Right cardiac atrium (tissue), 5 donors: ENCODE measurements around the gene KAZN. TPM values are rescaled to one million over a fixed set of nuclear protein-coding genes. Genes with fewer than 3 reads are reported as not detected.

Experiments
- ATAC-seq, 2 donors: fragments of 200-7000 bp; cut with Tn5 transposase; one replicate each; pipeline versions ENCODE4 v1.8.0 to v1.9.1; 2020; ENCODE audit warnings: moderate library complexity in 2 of 2, mild to moderate bottlenecking in 1 of 2
- DNase-seq, 3 donors: peaks; one replicate each; pipeline ENCODE4 v3.0.0-alpha.2; 2020
- H3K27ac ChIP-seq: one replicate; pipeline ENCODE4 v1.5.1; 2013; ENCODE audit warnings: mild to moderate bottlenecking, low read length, control low read depth, moderate library complexity
- H3K27me3 ChIP-seq: one replicate; pipeline ENCODE4 v1.6.1; 2013; ENCODE audit not compliant: control insufficient read depth, insufficient read depth
- H3K4me1 ChIP-seq: one replicate; pipeline ENCODE4 v1.6.1; 2013; ENCODE audit warnings: low read length; ENCODE audit not compliant: control insufficient read depth, insufficient read depth
- H3K4me3 ChIP-seq: one replicate; pipeline ENCODE4 v1.5.1; 2013; ENCODE audit warnings: low read length, control low read depth
- H3K9me3 ChIP-seq: one replicate; pipeline ENCODE4 v1.6.1; 2013; ENCODE audit warnings: low read length; ENCODE audit not compliant: control insufficient read depth
- WGBS: extraction: QIAGEN DNeasy Blood & Tissue Kit; methylation state at CpG from one replicate; pipeline ENCODE4 v1.1.7; 2013; 5-methylcytosine and 5-hydroxymethylcytosine counted together
- intact Hi-C, 4 donors: fragments of 100-400 bp; cut with DNase I; formaldehyde crosslinking; loops; one replicate each; pipeline versions ENCODE4 v1.11.0 to v1.14.0; 2022 to 2023
- polyA plus RNA-seq: library from polyadenylated mRNA; stranded (reverse); fragments of 200-250 nt; gene quantifications from one replicate; pipeline ENCODE4 v1.2.3, GENCODE V29; 2013
- total RNA-seq, 4 donors: library from RNA; stranded (reverse); fragmentation: NEBNext Ultra II Directional; extraction: Animal tissue kit (Norgen Biotek cat#: 25700); gene quantifications; one replicate each; pipeline ENCODE4 v1.2.1, GENCODE V29; 2021
- donor health status: healthy with polysubstance abuse.
- donor health status: DM: no; HTN: yes; CAD: no.
- donor health status: DM: no; HTN: no; CAD: no.
- donor health status: DM: no; HTN: yes; CAD: no; lungs with severe emphysema.
- donor health status: DM: yes; HTN: yes; CAD: no.

KAZN gene
- total and polyA plus RNA-seq, 5 donors = 3.7 to 14.9 (median 12.7) TPM

DNA sequence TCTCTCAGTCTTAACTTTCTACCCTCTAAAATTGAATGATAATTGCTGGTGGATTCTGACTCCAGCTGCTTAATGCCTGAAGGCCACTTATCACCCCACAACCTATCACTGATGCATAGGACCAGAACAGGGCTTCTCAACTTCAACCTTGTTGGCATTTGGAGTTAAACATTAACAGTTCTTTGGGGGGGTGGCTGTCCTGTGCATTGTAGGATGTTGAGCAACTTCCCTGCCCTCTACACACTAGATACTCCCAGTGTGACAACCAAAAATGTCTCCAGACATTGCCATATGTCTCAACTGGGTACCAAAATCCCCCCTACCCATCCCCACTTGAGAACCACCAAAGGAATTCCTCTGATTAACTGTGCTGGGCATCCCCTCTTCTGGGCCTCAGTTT, 279.6 kb downstream of the KAZN start:
- Histone ChIP-seq H3K27ac (no peak overlapping the region), H3K27me3 (no peaks in the 10 kb centered on the region), H3K4me1 (no peaks in the 10 kb centered on the region), H3K4me3 (no peak overlapping the region), H3K9me3 (no peaks in the 10 kb centered on the region)
- no peak for DNase-seq
- intact Hi-C loops = no loop called here
- ATAC-seq = no peak

DNA sequence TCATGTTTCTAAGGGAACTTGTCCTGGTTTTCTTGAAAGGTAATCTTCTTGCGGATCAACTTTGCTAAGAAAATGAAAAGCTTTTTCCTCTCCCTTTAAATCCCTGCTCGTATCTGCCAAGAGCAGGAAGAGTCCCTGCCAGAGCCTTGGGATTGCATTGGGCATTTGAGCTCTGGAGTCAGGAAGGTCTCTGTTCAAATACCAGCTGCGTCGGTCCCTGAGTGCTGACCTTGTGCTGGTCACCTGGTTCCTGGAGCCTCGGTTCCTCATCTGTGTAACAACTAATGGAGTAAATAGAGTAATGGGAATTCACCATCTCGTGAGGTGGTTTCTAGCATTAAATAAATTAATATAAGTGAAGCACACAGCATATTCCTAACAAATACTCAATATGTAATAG, 280.5 kb downstream of the KAZN start:
- H3K9me3 ChIP-seq = no peaks in the 10 kb centered on the region
- 83% methylated on average over 6 of the region's 6 CpGs for WGBS
- H3K4me1 ChIP-seq = no peaks in the 10 kb centered on the region
- H3K4me3 ChIP-seq = no peak overlapping the region
- no peaks in the 10 kb centered on the region for H3K27me3 ChIP-seq
- no peak for ATAC-seq
- H3K27ac ChIP-seq = no peak overlapping the region
- intact Hi-C loops = no loop called here
- DNase-seq = no peak

DNA sequence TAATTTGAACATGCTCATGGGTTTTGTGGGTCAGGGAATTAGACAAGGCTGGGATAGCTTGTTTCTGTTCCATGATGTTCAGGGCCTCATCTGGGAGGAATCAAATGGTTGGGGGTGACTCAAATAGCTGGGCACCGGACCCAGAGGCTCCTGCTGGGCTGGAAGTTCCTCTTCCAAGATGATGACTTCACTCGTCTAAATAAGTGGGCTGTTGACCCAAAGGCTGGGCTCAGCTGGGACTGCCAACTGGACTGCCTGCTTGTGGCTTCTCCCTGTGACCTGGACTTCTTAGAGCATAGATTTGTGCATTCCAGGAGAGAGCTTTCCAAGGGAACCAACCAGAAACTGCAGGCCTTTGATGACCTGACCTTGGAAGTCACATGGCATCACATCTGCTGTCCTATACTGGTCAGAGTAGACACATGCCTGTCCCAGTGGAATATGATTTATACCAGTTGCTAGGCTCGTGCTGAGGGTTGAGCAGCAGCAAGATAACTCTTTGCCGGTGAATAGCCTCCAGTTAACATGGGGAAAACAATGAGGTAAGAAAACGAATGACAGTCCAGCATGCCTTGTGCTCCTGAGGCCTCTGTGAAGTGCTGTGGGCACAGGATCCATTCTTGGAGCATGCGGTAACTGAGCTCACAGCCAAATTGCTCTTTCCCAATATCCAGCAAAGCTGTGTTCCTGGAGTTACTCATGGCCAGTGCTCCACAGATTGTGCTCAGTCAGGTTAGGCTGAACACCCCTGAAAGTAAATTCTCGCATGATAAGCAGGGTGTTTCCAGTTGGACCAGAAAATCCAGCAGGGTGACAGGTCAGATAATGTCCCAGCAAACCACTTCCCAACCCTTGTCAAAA, 282.2 kb downstream of the KAZN start:
- peak in 1 of 2 donors; percentile 23 for ATAC-seq

DNA sequence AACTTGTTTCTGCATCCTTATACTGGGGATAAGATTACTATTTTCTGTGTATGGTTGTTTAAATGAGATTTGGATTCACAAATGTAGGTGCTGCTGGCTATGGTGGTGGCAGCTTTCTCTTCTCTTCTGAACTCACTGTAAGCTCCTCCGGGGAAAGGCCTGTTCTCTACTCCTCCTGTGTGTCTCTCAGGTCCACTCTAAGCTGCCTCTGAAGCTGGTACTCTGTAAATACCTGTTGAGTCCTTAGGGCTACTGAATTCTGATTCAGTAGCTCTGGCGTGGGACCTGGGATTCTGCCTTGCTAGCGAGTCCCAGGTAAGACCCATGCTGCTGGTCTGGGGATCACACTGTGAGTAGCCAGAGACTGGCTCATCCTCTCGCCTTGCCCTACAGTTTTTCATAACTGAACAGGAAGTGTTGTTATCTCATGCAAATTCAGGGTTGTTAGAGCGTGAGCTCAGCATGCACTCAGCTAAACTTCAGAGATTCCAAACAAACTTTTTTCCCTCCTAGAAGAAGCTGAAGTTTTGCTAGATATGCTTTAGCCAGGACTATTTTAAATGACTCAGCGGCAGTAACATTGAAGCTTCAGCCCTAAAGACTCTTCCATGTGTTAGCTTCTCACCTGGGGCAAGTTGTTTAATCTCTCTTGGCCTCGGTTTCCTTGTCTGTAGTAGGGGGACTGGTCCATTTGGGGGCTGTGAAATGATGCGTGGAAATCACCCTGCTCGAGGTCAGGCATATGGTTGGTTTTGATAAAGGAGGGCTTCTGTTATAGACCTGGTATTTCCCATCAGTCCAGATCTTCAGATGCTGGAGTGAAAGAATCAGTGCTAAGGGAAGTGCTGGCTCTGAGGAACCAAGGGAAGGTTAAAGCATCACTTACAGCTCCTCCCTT, 283.5 kb downstream of the KAZN start:
- DNase-seq = no peak
- intact Hi-C loops = no loop called here
- no peaks in the 10 kb centered on the region for H3K27me3 ChIP-seq
- no peaks in the 10 kb centered on the region for H3K9me3 ChIP-seq
- H3K27ac ChIP-seq = no peak overlapping the region
- no peaks in the 10 kb centered on the region for H3K4me1 ChIP-seq
- no peak for ATAC-seq
- no peak overlapping the region for H3K4me3 ChIP-seq
- 60% methylated on average over 9 of the region's 9 CpGs for WGBS

More for the DNA sequence above, 282.2 kb downstream of the KAZN start:
- Histone ChIP-seq H3K27ac (no peak overlapping the region), H3K27me3 (no peaks in the 10 kb centered on the region), H3K4me3 (no peak overlapping the region), H3K4me1 (no peaks in the 10 kb centered on the region), H3K9me3 (no peaks in the 10 kb centered on the region)
- intact Hi-C loops = no loop called here
- WGBS = 70% methylated on average over 7 of the region's 7 CpGs
- peak in 1 of 3 donors; percentile 32 for DNase-seq

DNA sequence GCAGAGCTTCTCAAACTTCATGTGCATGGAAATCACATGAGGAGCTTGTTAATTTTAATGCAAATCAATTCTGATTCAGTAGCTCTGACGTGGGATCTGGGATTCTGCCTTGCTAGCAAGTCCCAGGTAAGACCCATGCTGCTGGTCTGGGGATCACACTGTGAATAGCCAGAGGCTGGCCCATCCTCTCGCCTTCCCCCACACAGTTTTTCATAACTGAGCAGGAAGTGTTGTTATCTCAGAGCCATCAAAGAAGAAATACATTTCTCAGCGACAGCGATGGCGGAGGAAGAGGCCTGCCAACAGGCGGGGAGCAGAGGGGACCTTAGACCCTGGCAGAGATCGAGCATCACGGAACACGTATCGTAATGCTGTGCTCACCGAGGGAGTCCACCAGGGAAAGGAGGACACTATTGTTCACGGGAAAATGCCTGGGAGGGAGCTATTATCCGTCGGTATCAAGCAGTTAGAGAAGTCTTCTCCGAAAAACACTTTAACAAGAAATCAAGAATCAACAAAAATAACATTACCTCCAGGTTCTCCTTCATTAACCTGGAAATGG, 286.2 kb downstream of the KAZN start:
- Histone ChIP-seq H3K27me3 (no peaks in the 10 kb centered on the region), H3K4me3 (no peak overlapping the region), H3K4me1 (no peaks in the 10 kb centered on the region), H3K27ac (no peak overlapping the region), H3K9me3 (no peaks in the 10 kb centered on the region)
- DNase-seq (no peak), ATAC-seq (no peak)
- intact Hi-C loops = no loop called here
- WGBS = 68% methylated on average over 15 of the region's 15 CpGs

DNA sequence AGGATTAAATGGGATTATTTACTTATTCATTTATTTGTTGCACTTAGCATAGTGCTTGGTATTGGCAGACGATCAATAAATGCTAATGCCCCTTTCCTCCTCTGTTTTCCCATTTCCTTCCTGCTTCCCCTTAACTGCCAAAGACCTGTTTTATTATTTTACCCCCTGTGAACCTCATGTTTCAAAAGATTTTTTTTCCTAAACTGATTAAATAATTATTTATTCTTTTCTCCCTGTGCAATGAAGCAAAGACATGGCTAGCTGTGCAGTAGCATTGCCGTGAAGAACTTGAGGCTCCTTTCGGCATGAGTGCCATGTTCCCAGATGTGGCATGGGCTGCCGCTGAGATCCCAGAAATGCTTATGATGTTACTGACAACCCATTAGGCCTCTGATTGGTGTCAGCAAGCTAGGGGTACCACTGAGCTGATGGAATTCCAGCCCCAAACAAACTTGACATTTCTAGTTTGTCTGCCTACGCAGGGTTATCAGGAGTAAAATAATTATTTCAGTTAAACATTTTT, 288.6 kb downstream of the KAZN start:
- H3K4me1 ChIP-seq = no peaks in the 10 kb centered on the region
- no peaks in the 10 kb centered on the region for H3K27me3 ChIP-seq
- no peak for DNase-seq
- no peak overlapping the region for H3K27ac ChIP-seq
- no peak for ATAC-seq
- 85% methylated on average over 5 of the region's 5 CpGs for WGBS
- intact Hi-C loops = no loop called here
- no peaks in the 10 kb centered on the region for H3K9me3 ChIP-seq
- no peak overlapping the region for H3K4me3 ChIP-seq

DNA sequence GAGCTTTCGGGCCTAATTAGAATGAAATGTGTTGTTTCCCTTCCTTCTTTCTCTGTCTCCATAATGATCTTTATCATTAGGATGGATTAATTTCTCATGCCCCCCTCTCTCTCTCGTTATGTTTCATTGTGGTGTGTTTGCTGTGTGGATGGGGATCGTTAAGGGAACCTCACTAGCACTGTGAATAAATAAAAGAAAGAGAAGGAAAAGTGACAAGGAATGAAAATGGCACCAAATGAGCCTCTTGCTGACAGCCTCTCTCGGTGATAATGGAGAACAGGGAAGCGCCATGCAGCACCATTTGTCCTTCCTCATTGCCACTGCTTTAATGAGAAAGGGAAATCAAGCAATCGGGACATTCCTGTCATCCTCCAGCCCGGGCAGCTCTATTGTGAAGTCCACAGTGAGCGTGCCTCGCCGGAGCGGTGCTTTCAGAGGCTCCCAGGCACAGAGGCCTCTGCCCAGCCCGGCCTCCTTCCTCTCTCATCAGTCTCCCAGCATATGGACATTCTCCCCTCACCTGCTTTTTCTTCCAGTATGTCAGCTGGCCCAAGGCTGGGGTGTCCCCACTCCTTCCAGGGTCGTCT, 289.4 kb downstream of the KAZN start:
- H3K27me3 ChIP-seq = no peaks in the 10 kb centered on the region
- no peaks in the 10 kb centered on the region for H3K9me3 ChIP-seq
- ATAC-seq (no peak), DNase-seq (no peak)
- WGBS = 73% methylated on average over 13 of the region's 13 CpGs
- H3K4me1 ChIP-seq = no peaks in the 10 kb centered on the region
- no peak overlapping the region for H3K27ac ChIP-seq
- H3K4me3 ChIP-seq = no peak overlapping the region
- intact Hi-C loops = no loop called here

DNA sequence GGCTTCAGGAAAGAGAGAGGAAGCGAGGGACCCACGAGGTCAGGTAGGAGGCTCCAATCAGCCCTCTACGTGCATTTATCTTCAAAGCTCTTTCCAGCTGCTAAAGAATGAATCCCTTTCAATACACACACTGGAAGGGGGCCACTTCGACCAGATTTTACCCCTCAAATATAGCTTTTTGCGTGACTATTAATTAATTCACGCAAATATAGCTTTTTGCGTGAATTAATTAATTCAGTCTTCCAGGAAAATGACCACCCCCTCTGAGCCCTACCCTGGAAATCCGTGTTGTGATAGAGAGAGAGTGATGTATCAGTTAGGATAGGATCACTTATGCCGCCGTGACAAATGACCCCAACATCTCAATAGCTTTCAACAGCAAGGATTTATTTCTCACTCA, 289.9 kb downstream of the KAZN start:
- Histone ChIP-seq H3K9me3 (no peaks in the 10 kb centered on the region), H3K4me3 (no peak overlapping the region), H3K4me1 (no peaks in the 10 kb centered on the region), H3K27ac (no peak overlapping the region), H3K27me3 (no peaks in the 10 kb centered on the region)
- ATAC-seq = no peak
- DNase-seq = no peak
- WGBS = 85% methylated on average over 10 of the region's 10 CpGs
- intact Hi-C loops = no loop called here

DNA sequence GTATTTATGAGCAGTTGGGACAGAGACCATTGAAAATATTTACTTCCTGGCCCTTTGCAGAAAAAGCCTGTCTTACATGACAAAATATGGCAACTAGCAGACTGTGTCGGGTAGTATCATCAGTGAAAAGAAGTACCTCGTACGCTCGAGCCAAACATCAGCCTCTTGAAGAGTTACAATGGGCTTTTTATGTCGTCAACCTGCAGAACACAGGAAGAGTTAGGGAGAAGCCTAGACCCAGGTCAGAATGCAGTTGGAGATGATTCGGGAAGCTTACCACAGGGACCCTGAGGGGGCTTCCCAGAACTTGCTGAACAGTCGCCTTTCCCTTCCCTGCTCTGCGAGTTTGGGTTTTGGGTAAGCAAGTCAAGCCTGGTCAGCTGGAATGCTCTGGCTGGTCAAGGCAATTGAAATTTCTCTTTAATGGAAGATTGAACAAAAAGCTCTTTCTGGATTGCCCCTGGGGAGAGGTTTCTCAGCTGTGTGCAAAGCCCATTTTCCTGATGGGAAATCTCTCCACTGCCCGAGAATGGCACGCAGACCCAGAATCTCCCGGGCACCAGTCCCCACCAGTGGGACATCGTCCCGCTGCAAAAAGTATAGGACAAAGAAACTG, 291.4 kb downstream of the KAZN start:
- Histone ChIP-seq H3K4me1 (no peaks in the 10 kb centered on the region), H3K27ac (no peak overlapping the region), H3K4me3 (no peak overlapping the region), H3K9me3 (no peaks in the 10 kb centered on the region), H3K27me3 (no peaks in the 10 kb centered on the region)
- ATAC-seq (no peak), DNase-seq (no peak)
- WGBS = 81% methylated on average over 13 of the region's 13 CpGs
- intact Hi-C loops = no loop called here

DNA sequence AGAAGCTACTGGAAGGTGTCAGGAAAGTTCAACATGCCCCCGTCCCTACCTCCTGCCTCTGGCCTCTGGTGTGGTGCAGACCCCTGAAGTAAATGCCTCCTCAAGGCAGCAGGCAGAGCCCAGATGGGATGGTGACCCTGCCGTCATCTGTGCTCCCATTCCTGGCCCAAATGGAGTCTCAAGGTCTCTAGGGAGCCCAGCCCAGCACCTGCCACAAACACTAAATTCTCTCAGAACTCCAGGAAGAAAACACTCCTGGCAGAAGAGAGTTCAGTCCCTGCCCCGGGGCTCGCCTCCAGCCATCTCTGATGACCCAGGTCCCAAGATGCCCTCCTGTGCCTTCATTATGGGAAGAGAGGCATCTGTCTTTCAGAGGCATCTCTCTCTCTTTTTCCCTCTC, 293.5 kb downstream of the KAZN start:
- WGBS = 84% methylated on average over 4 of the region's 4 CpGs
- no peaks in the 10 kb centered on the region for H3K4me1 ChIP-seq
- no peaks in the 10 kb centered on the region for H3K27me3 ChIP-seq
- H3K4me3 ChIP-seq = no peak overlapping the region
- intact Hi-C loops = no loop called here
- no peaks in the 10 kb centered on the region for H3K9me3 ChIP-seq
- H3K27ac ChIP-seq = no peak overlapping the region
- no peak for DNase-seq
- ATAC-seq = no peak
